AG08396 (cell line): ENCODE results near the gene MYO18A.
"Not testable (repeated sequence)": the region's sequence is repeated elsewhere in the genome, so short reads cannot be mapped to it uniquely, and the experiment has no call there.

Experiments used
- DNase-seq: peaks from one replicate; pipeline ENCODE4 v3.0.0; 2012; ENCODE audit warnings: low spot score, mixed read lengths

The MYO18A gene

DNA sequence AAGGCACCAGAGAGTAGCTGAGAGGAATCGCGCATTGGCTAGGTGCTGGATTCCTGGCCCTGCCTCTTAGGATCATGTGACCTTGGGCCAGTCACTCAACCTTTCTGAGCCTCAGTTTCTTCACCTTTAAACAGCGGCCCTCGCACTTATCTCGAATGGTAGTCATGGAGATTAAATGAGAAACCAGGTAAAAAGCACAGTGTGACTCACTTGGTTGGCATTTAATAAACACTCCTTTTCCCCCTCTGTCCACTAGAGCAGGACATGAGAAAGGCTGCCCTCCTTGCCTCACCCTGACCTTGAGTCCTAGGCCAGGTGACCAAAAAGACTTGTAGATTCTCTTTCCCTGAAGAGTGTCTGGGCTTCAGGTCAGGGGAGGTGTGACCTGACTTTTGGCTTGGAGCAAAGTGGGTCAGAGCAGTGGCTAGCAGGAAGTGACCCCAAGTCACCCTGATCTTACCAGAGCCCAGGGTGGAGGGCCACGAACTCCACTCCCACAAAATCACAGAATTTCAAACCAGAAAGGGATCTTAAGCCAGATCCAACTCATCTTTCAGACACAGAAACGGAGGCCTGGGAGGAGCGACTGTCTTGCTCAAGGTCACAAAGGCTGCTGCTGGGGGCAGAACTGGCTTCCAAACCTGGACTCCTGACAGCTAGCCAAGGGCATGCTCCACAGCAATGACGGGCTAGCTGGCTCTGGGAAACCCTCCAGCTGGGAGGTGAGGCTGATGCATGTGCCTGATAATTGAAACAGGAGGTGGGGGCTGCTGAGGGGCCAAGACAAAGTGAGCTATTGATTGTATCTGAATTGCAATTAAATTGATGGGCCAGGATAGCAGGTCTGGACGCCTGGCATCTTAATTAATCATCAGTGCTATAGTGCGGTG lies 72.0 kb downstream of the MYO18A start:
- no peak for DNase-seq

DNA sequence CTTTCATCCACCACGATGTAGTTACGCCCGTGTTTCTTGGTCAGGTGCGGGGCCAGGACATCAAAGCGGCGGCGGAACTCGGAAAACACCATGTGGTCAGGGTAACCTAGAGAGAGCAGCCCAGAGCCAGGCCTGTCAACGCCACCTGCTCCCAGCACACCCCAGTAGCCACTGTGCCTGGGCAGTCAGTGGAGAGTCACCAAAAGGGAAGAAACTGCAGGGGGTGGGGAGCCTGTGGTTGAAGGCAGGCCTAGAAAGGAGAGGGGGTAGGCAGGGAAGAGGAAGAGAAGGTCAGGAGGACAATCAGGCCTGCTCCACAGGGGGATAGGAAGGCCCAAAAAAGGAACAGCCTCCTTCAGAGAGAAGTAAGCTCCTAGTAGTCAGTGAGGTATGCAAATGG lies 73.1 kb downstream of the MYO18A start:
- no peak for DNase-seq

GRCh38 chr17:29103341-29103740 lies 76.9 kb downstream of the MYO18A start:
- DNase-seq, result no peak

GRCh38 chr17:29102741-29103181 lies 77.4 kb downstream of the MYO18A start:
- DNase-seq, result no peak

- no peak for DNase-seq
These were observed 78.2 kb downstream of the MYO18A start for GRCh38 chr17:29102046-29102445.

DNA sequence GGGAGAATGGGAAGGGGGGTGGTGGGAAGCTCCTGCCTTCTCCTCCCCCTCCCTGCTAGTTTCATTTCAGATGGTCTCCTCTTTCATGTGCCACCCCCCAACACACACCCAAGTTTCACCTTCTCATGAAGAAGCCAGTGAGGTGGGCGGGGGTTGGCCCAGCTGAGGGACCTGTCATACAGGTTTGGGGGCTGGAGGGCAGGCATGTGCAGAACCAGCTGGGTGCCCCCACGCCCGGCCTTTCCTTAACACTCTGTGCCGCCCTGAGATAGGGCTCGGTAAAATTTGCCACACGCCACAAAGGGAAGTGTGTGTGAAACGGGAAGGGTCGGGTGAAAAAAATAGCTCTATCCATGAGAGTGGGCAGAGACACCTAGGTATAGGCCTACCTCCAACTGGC lies 79.9 kb downstream of the MYO18A start:
- DNase-seq, result no peak

- no peak for DNase-seq
These were observed 80.7 kb downstream of the MYO18A start for GRCh38 chr17:29099527-29099926.

DNA sequence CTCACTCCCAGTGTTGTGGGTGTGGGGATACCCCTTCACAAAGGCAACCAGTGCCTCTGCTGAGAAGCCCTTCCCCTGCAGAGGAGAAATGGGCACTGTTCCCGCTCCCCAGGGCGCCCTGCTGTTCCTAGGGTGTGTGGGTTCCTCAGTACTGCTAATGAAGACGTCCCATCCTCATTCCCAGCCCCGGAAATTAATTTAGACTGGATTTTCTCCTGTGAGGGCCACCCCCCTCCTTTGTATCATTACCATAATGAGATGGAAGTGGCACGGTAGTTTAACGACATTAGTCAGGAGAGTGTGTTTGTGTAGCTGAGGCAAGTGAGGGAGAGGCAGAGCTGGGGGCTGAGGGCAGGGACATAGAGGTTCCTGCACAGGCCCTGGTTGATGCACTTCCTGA lies 84.1 kb downstream of the MYO18A start:
- DNase-seq, result no peak

DNA sequence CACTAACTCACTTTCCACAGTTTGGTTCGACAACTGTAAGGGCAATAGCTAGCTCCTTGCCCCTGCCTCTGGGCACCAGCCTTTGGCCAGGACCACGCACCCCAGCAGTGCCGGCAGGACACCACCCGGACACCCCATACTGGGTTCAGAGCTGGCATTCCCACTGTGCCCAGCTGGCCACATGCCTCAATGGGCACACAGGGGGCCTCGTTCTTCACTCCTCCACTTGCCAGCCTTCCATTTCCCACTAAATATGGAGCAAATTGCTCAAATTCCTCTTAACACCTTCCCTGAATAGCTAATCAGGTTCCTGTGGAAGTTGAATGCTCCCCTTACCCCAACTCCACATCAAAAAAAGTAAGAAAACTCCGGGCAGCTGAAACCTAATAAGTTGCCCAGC lies 84.8 kb downstream of the MYO18A start:
- no peak for DNase-seq

- no peak for DNase-seq
These were observed 86.0 kb downstream of the MYO18A start for GRCh38 chr17:29094101-29094708.

DNA sequence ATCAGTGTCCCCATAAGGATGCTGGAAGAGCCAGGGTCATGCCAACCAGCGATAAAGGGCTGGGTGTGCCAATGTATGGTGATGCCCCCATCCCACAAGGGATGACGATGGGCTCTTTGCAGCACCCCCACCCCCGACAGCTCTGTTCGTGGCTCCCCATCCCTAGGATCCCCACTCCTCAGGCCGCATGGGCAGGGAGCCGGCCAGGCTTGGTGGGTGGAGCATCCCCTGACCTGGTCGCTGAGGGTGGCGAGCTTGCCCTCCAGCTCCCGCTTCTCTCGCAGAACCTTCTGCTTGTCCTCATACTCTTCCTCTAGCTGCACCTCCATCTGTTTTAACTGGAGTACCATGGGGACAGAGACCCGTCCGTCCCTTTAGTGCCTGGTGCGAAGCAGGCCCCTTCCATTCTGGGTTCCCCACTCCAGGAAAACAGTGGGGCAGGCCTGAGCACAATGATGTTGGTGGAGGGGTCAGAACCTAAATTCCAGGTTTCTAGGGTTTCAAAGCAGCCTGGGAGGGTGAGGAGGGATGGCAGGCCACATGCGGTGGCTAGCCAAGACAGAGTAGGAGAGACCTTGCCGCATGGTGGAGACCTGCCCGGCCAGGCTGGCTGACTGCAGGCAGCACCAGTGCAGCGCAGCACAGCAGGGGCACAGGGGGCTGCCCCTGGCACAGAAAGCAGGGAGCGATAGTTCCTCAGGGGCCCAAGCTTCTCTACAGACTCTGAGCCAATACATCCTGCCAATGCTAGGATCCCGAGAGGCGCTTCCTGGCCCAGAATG lies 86.9 kb downstream of the MYO18A start:
- no peak for DNase-seq

- DNase-seq, result no peak
These were observed 88.5 kb downstream of the MYO18A start for GRCh38 chr17:29091606-29092289.

DNA sequence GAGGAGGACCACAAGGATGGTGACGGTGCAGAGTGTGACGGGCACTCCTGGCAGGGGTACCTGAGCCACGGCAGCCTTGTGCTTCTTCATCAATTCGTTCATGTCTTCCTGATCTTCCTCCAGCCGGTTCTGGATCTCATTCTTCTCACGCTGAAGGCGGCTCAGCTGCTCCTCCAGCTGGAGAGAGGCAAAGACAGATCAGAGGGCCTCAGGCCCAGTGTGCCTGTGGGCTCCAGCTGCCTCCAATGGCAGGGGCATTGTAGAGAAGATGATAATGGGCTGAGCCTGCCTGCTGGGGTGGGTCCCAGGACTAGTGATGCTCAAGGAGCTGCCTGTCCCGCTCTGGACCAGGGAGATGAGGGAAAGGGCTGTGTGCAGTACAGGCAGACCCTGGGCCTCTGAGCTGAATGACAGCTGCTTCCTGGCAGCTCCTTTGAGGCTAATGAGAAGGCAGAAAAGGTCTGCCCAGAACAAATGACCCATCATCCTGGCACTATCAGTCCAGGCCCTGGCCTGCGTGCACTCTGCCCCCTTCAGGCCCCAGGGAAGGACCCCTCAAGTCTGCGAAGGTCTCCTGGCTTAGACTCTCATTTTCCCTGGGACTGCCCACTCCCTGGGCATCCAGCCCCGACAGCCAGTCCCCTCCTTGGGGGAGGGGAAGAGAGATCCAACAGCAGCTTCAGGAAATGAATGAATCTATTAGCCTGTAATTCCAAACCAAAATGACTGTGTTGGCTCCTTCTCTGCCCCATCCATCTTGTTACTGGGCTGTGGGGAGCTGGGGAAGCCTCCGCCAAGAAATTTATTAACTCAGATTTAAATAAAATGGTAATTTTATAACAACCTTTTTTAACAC lies 89.2 kb downstream of the MYO18A start:
- DNase-seq, result no peak

GRCh38 chr17:29090108-29090507 lies 90.1 kb downstream of the MYO18A start:
- DNase-seq, result no peak

GRCh38 chr17:29089601-29090044 lies 90.6 kb downstream of the MYO18A start:
- no peak for DNase-seq

- not testable (repeated sequence) for DNase-seq
These were observed 91.4 kb downstream of the MYO18A start for GRCh38 chr17:29088782-29089181.

- DNase-seq, result no peak
These were observed 93.4 kb downstream of the MYO18A start for GRCh38 chr17:29086628-29087332.

GRCh38 chr17:29085223-29085622 lies 95.0 kb downstream of the MYO18A start:
- DNase-seq, result no peak

DNA sequence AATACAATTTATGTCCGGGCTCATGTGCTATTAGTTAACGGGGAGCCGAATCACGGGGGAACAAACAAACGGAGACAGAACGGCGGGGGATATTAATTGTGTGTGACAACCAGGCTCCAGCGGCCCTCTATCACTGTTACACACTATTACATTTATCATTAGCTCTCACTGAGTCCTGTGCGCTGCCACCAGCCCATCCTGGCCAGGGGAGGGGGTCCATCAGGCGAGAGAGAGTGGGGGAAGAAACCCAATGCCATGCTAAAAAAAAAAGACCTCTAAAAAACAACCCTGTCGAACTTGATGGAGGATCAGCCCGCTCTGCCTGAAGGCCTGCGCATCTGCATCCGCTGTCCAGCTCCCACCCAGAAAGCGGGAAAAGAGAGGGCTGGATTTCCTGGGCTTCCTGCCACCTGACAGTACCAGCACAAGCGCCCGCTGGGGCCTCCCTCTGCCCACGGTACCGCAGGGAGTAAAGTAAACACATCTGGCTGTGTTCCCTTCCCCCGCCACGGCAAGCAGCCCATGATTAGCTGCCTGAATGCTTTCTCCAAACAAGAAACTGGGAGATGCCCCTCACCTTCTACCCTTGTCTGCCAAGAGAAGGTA lies 95.6 kb downstream of the MYO18A start:
- no peak for DNase-seq

DNA sequence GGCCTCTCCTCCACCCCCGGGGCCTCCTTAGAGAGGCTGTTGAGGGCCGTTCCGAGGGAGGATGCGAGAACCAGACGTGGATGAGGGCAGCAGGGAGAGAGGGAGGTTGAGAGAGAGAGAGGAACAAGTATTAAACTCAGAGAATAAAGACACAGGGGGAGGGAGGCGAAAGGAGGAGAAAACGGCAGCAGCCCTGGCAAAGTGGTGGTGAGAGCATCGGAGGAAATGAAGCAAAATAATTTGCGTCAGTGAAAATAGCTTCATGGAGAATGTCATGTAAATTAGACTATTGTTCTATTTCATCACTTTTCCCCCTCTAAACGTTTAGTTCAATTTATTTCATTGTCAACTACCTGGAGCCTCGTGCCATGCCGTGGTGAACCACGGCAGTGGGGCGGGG lies 99.2 kb downstream of the MYO18A start:
- no peak for DNase-seq
